ENCODE measurements around the gene DIP2A. TPM values are rescaled to one million over a fixed set of nuclear protein-coding genes. Genes with fewer than 3 reads are reported as not detected.

Gene DIP2A
- total RNA-seq, 2 donors from 2014 or later, result 51.0 to 52.2 TPM

GRCh38 chr21:46428286-46428685 is 30.4 kb upstream of the DIP2A start:
- H3K4me3 ChIP-seq (ENCODE audit: low read length), result no peak overlapping the region
- 97% methylated on average over 23 of the region's 23 CpGs for WGBS, 2 experiments (ENCODE audit: insufficient coverage in 1 of 2, insufficient read length in 1 of 2)
- H3K27ac ChIP-seq (ENCODE audit: low read depth, low read length), result no peak overlapping the region
- Mint-ChIP-seq H3K9me3 (no peaks in the 10 kb centered on the region), H3K4me1 (no peaks in the 10 kb centered on the region), H3K27me3 (ENCODE audit: insufficient read depth) (no peaks in the 10 kb centered on the region), H3K36me3 (ENCODE audit: low read depth) (peaks cover 30% of the 10 kb centered on the region), H3K27ac (no peak overlapping the region), H3K4me3 (no peak overlapping the region)
- no peaks in the 10 kb centered on the region for H3K4me1 ChIP-seq (ENCODE audit: control insufficient read depth, insufficient read depth, low read length)
- no peaks in the 10 kb centered on the region for H3K27me3 ChIP-seq (ENCODE audit: control insufficient read depth, insufficient read depth, low read length, poor library complexity, severe bottlenecking)
- DNase-seq, result no peak
- peaks cover 46% of the 10 kb centered on the region for H3K36me3 ChIP-seq (ENCODE audit: control insufficient read depth, insufficient read depth, low read length)
- H3K9me3 ChIP-seq (ENCODE audit: control insufficient read depth, low read length), result no peaks in the 10 kb centered on the region
- TF ChIP-seq, protein P1, sequence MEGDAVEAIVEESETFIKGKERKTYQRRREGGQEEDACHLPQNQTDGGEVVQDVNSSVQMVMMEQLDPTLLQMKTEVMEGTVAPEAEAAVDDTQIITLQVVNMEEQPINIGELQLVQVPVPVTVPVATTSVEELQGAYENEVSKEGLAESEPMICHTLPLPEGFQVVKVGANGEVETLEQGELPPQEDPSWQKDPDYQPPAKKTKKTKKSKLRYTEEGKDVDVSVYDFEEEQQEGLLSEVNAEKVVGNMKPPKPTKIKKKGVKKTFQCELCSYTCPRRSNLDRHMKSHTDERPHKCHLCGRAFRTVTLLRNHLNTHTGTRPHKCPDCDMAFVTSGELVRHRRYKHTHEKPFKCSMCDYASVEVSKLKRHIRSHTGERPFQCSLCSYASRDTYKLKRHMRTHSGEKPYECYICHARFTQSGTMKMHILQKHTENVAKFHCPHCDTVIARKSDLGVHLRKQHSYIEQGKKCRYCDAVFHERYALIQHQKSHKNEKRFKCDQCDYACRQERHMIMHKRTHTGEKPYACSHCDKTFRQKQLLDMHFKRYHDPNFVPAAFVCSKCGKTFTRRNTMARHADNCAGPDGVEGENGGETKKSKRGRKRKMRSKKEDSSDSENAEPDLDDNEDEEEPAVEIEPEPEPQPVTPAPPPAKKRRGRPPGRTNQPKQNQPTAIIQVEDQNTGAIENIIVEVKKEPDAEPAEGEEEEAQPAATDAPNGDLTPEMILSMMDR (conservative IDR thresholded peaks at IDR 0.05), result no peak
- H3K9ac ChIP-seq (ENCODE audit: extremely low read depth, low read length, poor library complexity, severe bottlenecking), result no peak overlapping the region

DNA sequence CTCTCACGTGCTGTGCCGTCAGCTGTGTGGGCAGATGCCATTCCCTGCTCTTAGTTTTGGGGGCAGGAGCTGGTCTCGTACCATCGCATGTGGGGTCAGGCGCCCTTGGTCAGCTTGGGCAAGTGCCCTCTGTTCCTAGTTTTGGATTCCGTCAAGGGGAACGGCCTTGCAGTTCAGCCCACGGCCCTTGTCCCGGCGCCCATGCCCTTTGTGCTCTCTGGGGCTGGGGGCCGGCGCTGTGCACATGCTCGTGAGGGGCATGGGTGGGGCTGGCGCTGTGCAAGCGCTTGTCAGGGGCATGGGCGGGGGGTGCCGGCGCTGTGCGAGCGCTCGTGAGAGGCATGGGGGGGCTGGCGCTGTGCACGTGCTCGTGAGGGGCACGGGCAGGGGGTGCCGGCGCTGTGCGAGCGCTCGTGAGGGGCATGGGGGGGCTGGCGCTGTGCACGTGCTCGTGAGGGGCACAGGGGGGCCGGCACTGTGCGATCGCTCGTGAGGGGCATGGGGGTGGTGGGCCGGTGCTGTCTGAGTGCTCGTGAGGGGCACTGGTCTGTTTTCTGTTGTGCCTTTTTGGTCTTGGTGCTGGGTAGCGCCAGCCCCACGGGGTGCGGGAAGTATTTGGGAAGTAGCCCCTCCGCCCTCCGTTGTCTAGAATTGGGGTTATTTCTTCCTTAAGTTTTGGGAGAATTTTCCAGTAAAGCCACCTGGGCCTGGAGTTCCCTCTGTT is 29.5 kb upstream of the DIP2A start:
- H3K36me3 ChIP-seq (ENCODE audit: control insufficient read depth, insufficient read depth, low read length), result peaks cover 52% of the 10 kb centered on the region
- Mint-ChIP-seq H3K27ac (no peak overlapping the region), H3K36me3 (ENCODE audit: low read depth) (peaks cover 32% of the 10 kb centered on the region), H3K9me3 (no peaks in the 10 kb centered on the region), H3K27me3 (ENCODE audit: insufficient read depth) (no peaks in the 10 kb centered on the region), H3K4me1 (no peaks in the 10 kb centered on the region), H3K4me3 (no peak overlapping the region)
- no peaks in the 10 kb centered on the region for H3K4me1 ChIP-seq (ENCODE audit: control insufficient read depth, insufficient read depth, low read length)
- no peak overlapping the region for H3K4me3 ChIP-seq (ENCODE audit: low read length)
- TF ChIP-seq, protein P1 (conservative IDR thresholded peaks at IDR 0.05), result no peak
- DNase-seq, result no peak
- no peak overlapping the region for H3K27ac ChIP-seq (ENCODE audit: low read depth, low read length)
- H3K9ac ChIP-seq (ENCODE audit: extremely low read depth, low read length, poor library complexity, severe bottlenecking), result no peak overlapping the region
- no peaks in the 10 kb centered on the region for H3K27me3 ChIP-seq (ENCODE audit: control insufficient read depth, insufficient read depth, low read length, poor library complexity, severe bottlenecking)
- 90 to 91% methylated on average over 34 to 44 of the region's 44 CpGs for WGBS, 2 experiments (ENCODE audit: insufficient coverage in 1 of 2, insufficient read length in 1 of 2)
- no peaks in the 10 kb centered on the region for H3K9me3 ChIP-seq (ENCODE audit: control insufficient read depth, low read length)

DNA sequence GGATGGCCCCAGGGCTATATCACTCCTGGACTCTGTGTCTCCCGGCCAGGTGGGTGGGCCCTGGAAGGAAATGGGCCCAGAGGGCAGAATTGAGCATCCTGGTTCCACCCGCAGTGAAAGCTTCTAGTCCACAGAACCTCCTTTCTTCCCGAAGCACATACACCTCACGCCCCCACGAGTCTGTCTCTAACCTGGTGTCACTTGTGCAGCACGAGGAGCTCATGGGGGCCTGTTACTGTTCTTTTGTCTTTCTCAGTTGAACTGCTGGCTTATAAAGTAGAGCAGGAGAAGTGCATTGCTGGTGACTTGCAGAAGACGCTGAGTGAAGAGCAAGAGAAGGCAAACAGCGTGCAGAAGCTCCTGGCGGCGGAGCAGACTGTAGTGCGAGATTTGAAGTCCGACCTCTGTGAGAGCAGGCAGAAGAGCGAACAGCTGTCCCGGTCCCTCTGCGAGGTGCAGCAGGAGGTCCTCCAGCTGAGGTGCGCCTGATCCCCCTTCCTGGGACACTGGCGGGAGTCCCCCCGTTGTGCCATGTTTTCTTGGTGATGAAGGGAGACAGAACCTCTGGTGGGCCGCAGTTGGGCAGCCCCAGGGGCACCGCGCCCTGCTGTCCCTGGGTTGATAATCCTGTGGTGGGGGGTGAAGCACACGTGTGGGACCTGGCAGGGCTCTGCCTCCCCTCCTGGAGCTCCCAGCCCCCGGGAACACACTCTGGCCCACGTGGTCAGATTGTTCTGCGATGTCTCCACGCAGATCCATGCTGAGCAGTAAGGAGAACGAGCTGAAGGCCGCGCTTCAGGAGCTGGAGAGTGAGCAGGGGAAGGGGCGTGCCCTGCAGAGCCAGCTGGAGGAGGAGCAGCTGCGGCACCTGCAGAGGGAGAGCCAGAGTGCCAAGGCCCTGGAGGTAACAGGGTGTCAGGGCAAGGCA is 28.7 kb upstream of the DIP2A start:
- Mint-ChIP-seq H3K27ac (no peak overlapping the region), H3K27me3 (ENCODE audit: insufficient read depth) (no peaks in the 10 kb centered on the region), H3K9me3 (no peaks in the 10 kb centered on the region), H3K4me1 (no peaks in the 10 kb centered on the region), H3K4me3 (no peak overlapping the region), H3K36me3 (ENCODE audit: low read depth) (peaks cover 39% of the 10 kb centered on the region)
- DNase-seq, result peak; percentile 25
- Histone ChIP-seq H3K4me3 (ENCODE audit: low read length) (no peak overlapping the region), H3K9ac (ENCODE audit: extremely low read depth, low read length, poor library complexity, severe bottlenecking) (no peak overlapping the region), H3K9me3 (ENCODE audit: control insufficient read depth, low read length) (no peaks in the 10 kb centered on the region), H3K27me3 (ENCODE audit: control insufficient read depth, insufficient read depth, low read length, poor library complexity, severe bottlenecking) (no peaks in the 10 kb centered on the region), H3K27ac (ENCODE audit: low read depth, low read length) (no peak overlapping the region), H3K36me3 (ENCODE audit: control insufficient read depth, insufficient read depth, low read length) (peaks cover 56% of the 10 kb centered on the region), H3K4me1 (ENCODE audit: control insufficient read depth, insufficient read depth, low read length) (no peaks in the 10 kb centered on the region)
- TF ChIP-seq, protein P1 (conservative IDR thresholded peaks at IDR 0.05), result no peak
- 91 to 92% methylated on average over 20 to 31 of the region's 31 CpGs for WGBS, 2 experiments (ENCODE audit: insufficient coverage in 1 of 2, insufficient read length in 1 of 2)

Data from endodermal cell (in vitro differentiated cells).